ENCODE data around the gene SLC25A29.

SLC25A29 gene

DNA sequence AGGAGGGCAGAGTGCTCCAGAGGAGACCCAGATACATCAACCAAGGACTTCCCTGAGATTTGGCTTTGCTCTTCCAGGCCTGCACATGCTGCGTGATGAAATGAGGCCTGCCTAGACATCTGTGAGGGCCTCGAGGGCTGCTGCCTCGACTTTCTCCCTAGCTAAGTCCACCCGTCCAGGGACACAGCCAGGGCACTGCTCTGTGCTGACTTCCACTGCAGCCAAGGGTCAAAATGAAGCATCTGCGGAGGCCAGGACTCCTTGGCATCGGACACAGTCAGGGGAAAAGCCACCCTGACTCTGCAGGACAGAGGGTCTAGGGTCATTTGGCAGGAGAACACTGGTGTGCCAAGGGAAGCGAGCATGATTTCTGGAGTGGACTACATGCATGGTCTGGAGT, 27.6 kb upstream of the SLC25A29 start:
- no peak for DNase-seq
- Histone ChIP-seq H3K9ac (ENCODE audit: low read depth, low read length) (no peak overlapping the region), H3K79me2 (ENCODE audit: insufficient read depth, low read length) (no peaks in the 10 kb centered on the region), H3K9me3 (ENCODE audit: insufficient read depth, low read length, severe bottlenecking) (no peaks in the 10 kb centered on the region), H3K27me3 (ENCODE audit: insufficient read depth, low read length, poor library complexity) (no peaks in the 10 kb centered on the region), H3K36me3 (ENCODE audit: insufficient read depth, low read length) (peaks cover 29% of the 10 kb centered on the region), H3K4me2 (ENCODE audit: insufficient read depth, low read length) (no peak overlapping the region), H4K20me1 (ENCODE audit: insufficient read depth, low read length) (no peaks in the 10 kb centered on the region), H3K27ac (ENCODE audit: low read length) (no peak overlapping the region), H3K4me1 (ENCODE audit: insufficient read depth, low read length) (no peaks in the 10 kb centered on the region), H3K4me3 (ENCODE audit: low read depth in 1 of 2, low read length in 2 of 2) (no peak overlapping the region), H2AFZ (ENCODE audit: low read depth, low read length) (no peak overlapping the region)
- no peak for TF ChIP-seq EZH2 (IDR thresholded peaks at IDR 0.05; ENCODE audit: borderline replicate concordance, low read depth, low read length, severe bottlenecking)
- TF ChIP-seq, protein P1, sequence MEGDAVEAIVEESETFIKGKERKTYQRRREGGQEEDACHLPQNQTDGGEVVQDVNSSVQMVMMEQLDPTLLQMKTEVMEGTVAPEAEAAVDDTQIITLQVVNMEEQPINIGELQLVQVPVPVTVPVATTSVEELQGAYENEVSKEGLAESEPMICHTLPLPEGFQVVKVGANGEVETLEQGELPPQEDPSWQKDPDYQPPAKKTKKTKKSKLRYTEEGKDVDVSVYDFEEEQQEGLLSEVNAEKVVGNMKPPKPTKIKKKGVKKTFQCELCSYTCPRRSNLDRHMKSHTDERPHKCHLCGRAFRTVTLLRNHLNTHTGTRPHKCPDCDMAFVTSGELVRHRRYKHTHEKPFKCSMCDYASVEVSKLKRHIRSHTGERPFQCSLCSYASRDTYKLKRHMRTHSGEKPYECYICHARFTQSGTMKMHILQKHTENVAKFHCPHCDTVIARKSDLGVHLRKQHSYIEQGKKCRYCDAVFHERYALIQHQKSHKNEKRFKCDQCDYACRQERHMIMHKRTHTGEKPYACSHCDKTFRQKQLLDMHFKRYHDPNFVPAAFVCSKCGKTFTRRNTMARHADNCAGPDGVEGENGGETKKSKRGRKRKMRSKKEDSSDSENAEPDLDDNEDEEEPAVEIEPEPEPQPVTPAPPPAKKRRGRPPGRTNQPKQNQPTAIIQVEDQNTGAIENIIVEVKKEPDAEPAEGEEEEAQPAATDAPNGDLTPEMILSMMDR (IDR thresholded peaks at IDR 0.05; ENCODE audit: borderline replicate concordance, extremely low read depth, low read length, poor library complexity, severe bottlenecking): no peak
- ATAC-seq (ENCODE audit: insufficient read depth, low read depth): no peak

DNA sequence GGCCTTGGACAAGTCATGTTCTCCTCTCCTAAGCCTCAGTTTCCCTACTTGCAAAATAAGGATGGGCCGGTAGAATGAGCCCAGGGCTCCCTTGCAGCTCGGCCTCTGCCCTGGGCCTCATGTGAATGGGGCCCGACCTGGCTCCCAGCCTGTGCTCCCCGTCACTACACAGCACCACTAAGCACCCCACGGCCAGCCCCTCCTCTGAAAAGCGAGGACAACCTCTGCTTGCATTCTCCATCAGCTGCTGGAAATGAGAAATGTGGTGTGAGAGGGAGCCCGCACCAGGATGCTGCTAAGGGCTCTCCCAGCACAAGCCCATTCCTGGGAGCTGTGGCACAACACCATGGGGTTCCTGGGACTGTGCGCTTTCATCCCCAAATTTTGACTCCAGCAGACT, 27.1 kb upstream of the SLC25A29 start:
- no peak overlapping the region for H3K9ac ChIP-seq (ENCODE audit: low read depth, low read length)
- H3K4me1 ChIP-seq (ENCODE audit: insufficient read depth, low read length): no peaks in the 10 kb centered on the region
- H2AFZ ChIP-seq (ENCODE audit: low read depth, low read length): no peak overlapping the region
- H4K20me1 ChIP-seq (ENCODE audit: insufficient read depth, low read length): no peaks in the 10 kb centered on the region
- no peaks in the 10 kb centered on the region for H3K9me3 ChIP-seq (ENCODE audit: insufficient read depth, low read length, severe bottlenecking)
- no peaks in the 10 kb centered on the region for H3K27me3 ChIP-seq (ENCODE audit: insufficient read depth, low read length, poor library complexity)
- no peak for TF ChIP-seq EZH2 (IDR thresholded peaks at IDR 0.05; ENCODE audit: borderline replicate concordance, low read depth, low read length, severe bottlenecking)
- H3K4me2 ChIP-seq (ENCODE audit: insufficient read depth, low read length): no peak overlapping the region
- H3K4me3 ChIP-seq (ENCODE audit: low read depth in 1 of 2, low read length in 2 of 2): no peak overlapping the region
- H3K79me2 ChIP-seq (ENCODE audit: insufficient read depth, low read length): no peaks in the 10 kb centered on the region
- H3K36me3 ChIP-seq (ENCODE audit: insufficient read depth, low read length): peaks cover 28% of the 10 kb centered on the region
- no peak for ATAC-seq (ENCODE audit: insufficient read depth, low read depth)
- DNase-seq: no peak
- no peak overlapping the region for H3K27ac ChIP-seq (ENCODE audit: low read length)

DNA sequence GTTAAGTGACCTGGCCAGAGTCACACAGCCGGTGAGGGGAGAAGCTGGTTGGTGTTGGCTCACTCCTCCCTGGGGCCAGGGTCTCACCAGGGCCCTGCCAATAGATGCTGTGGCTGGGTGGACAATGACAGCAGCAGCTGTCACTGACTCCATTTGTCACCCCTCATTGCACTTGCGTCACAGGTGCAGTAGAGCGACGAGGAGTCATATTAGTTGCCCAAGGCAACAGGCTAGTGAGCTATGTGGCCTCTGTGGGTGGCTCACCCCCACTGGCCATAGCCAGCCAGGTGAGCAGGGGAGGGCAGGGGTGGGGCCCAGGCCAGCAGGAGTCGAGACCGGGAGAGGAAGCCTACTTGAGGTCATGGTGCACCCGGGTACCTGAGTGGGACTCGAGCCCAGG, 26.6 kb upstream of the SLC25A29 start:
- ATAC-seq (ENCODE audit: insufficient read depth, low read depth): no peak

DNA sequence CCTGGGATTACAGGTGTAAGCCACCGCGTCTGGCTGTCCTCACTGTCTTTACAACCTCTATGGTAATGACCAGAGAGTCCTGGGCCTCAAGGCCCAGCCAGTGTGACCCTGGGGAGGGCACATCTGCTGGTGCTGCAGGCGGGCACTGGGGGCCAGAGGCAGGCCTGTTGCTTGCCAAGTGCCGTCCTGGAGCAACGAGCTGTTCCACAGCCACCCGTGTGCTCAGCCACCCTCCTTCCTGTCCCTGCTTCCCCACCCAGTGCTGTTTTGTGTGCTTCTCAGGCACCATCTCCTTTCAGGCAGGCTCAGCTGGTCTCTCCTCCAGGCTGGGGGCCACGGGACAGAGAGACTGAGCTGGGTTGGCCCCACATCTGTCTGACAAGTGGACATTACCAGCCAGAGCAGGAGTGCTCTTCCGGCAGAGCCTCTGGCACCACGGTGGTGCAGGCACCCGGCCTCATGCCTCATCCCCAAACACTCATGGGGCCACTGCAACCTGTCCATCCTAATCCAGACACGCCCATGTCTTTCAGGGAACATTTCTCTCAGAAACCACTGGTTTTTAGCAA, 25.9 kb upstream of the SLC25A29 start:
- Histone ChIP-seq H3K4me3 (ENCODE audit: low read depth in 1 of 2, low read length in 2 of 2) (no peak overlapping the region), H3K27me3 (ENCODE audit: insufficient read depth, low read length, poor library complexity) (no peaks in the 10 kb centered on the region), H3K9ac (ENCODE audit: low read depth, low read length) (no peak overlapping the region), H3K4me2 (ENCODE audit: insufficient read depth, low read length) (no peak overlapping the region), H3K4me1 (ENCODE audit: insufficient read depth, low read length) (no peaks in the 10 kb centered on the region), H3K9me3 (ENCODE audit: insufficient read depth, low read length, severe bottlenecking) (no peaks in the 10 kb centered on the region), H3K27ac (ENCODE audit: low read length) (no peak overlapping the region; the same call in 1 of the 2 replicates), H3K36me3 (ENCODE audit: insufficient read depth, low read length) (peaks cover 18% of the 10 kb centered on the region), H4K20me1 (ENCODE audit: insufficient read depth, low read length) (no peaks in the 10 kb centered on the region), H2AFZ (ENCODE audit: low read depth, low read length) (no peak overlapping the region), H3K79me2 (ENCODE audit: insufficient read depth, low read length) (no peaks in the 10 kb centered on the region)
- TF ChIP-seq, protein P1 (IDR thresholded peaks at IDR 0.05; ENCODE audit: borderline replicate concordance, extremely low read depth, low read length, poor library complexity, severe bottlenecking): no peak
- TF ChIP-seq EZH2 (IDR thresholded peaks at IDR 0.05; ENCODE audit: borderline replicate concordance, low read depth, low read length, severe bottlenecking): no peak
- ATAC-seq (ENCODE audit: insufficient read depth, low read depth): no peak; the same call in 2 of the 3 replicates
- no peak for DNase-seq

More for the DNA sequence above, 26.6 kb upstream of the SLC25A29 start:
- H3K27ac ChIP-seq (ENCODE audit: low read length): no peak overlapping the region; the same call in 1 of the 2 replicates
- H4K20me1 ChIP-seq (ENCODE audit: insufficient read depth, low read length): no peaks in the 10 kb centered on the region
- H3K4me3 ChIP-seq (ENCODE audit: low read depth in 1 of 2, low read length in 2 of 2): no peak overlapping the region
- H3K36me3 ChIP-seq (ENCODE audit: insufficient read depth, low read length): peaks cover 23% of the 10 kb centered on the region
- no peak for DNase-seq
- H3K9ac ChIP-seq (ENCODE audit: low read depth, low read length): no peak overlapping the region
- no peak for TF ChIP-seq EZH2 (IDR thresholded peaks at IDR 0.05; ENCODE audit: borderline replicate concordance, low read depth, low read length, severe bottlenecking)
- TF ChIP-seq, protein P1 (IDR thresholded peaks at IDR 0.05; ENCODE audit: borderline replicate concordance, extremely low read depth, low read length, poor library complexity, severe bottlenecking): no peak
- H3K27me3 ChIP-seq (ENCODE audit: insufficient read depth, low read length, poor library complexity): no peaks in the 10 kb centered on the region
- no peaks in the 10 kb centered on the region for H3K9me3 ChIP-seq (ENCODE audit: insufficient read depth, low read length, severe bottlenecking)
- no peak overlapping the region for H2AFZ ChIP-seq (ENCODE audit: low read depth, low read length)
- no peaks in the 10 kb centered on the region for H3K79me2 ChIP-seq (ENCODE audit: insufficient read depth, low read length)
- no peak overlapping the region for H3K4me2 ChIP-seq (ENCODE audit: insufficient read depth, low read length)
- no peaks in the 10 kb centered on the region for H3K4me1 ChIP-seq (ENCODE audit: insufficient read depth, low read length)

All from DND-41 (cell line).